BJ (cell line): Measurements from ENCODE around the gene SHROOM3. TPM values are rescaled to one million over a fixed set of nuclear protein-coding genes. Genes with fewer than 3 reads are reported as not detected.
A peak's percentile ranks its signal among the peaks of the same experiment; 100 is the strongest.

Experiments
- CTCF ChIA-PET: fragments of 350-600 bp; formaldehyde crosslinking; extraction: SDS; loops from one replicate; lab custom pipeline; 2021; ENCODE audit warnings: antibody characterized with exemption, inconsistent platforms; lab: Yijun Ruan, JAX
- POLR2A ChIA-PET: fragments of 300-600 bp; sonication (Branson Sonifier 250); formaldehyde crosslinking; extraction: SDS; loops from one replicate; lab custom pipeline; 2021; ENCODE audit warnings: antibody characterized with exemption; lab: Charles Lee
- DNase-seq: peaks from one replicate; pipeline ENCODE4 v3.0.0-alpha.2; 2011; ENCODE audit warnings: low read depth
- H3K27me3 ChIP-seq: 2 replicates; pipeline ENCODE4 v1.6.0; 2011; ENCODE audit warnings: low read length; ENCODE audit not compliant: control insufficient read depth, insufficient read depth
- H3K36me3 ChIP-seq: 2 replicates; pipeline ENCODE4 v1.5.1; 2011; ENCODE audit warnings: low read length; ENCODE audit not compliant: control insufficient read depth, insufficient read depth
- H3K4me3 ChIP-seq: 2 replicates; pipeline ENCODE4 v1.5.1; 2011; ENCODE audit warnings: low read depth, mild to moderate bottlenecking, control low read depth, low read length
- CTCF ChIP-seq: IDR thresholded peaks from 2 replicates; pipeline ENCODE4 v1.5.1; 2011; ENCODE audit warnings: low read depth, mild to moderate bottlenecking, control low read depth, inconsistent platforms, low read length, moderate library complexity; ENCODE audit not compliant: insufficient read depth
- polyA plus RNA-seq: library from polyadenylated mRNA; depleted of rRNA; stranded (reverse); fragments of >200 nt; gene quantifications from 2 replicates; pipeline ENCODE4 v1.2.3, GENCODE V29; 2011

Gene SHROOM3
- polyA plus RNA-seq, 1 experiment, result 46.1 TPM

DNA sequence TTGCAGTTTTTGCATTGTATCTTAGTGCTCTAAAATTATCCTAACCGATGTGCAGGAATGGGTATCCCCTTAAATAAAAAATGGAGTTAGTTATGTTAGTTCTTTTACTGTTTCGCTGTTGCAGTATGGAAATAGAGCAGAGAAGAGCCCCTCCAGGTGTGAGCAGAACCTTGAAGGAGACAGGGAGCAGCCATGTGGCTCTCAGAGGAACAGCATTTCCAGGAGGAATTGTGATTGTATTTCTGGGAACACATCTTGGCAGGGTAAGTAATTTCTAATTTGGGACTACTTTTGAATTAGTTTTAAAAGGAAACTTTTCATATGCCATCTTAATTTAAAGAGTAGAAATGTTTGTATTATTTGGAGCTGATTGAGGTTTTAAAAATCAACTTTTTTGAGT lies 8.8 kb upstream of the SHROOM3 start:
- POLR2A ChIA-PET, result no interaction called here
- Histone ChIP-seq H3K4me3 (no peak overlapping the region), H3K36me3 (no peaks in the 10 kb centered on the region), H3K27me3 (peaks cover 3% of the 10 kb centered on the region; the same call in 1 of the 2 replicates)
- no peak for TF ChIP-seq CTCF
- DNase-seq, result no peak
- CTCF ChIA-PET, result interaction anchor here (0.6 to 2.3 kb wide), 7 partner anchors 15 to 814 kb away, joined by 3 to 7 read pairs (median 3); no protein-coding TSS in a partner anchor

GRCh38 chr4:76429636-76430035 lies 5.4 kb upstream of the SHROOM3 start:
- ChIA-PET CTCF (interaction anchor here (0.9 to 7.6 kb wide), 9 partner anchors 8 to 774 kb away, joined by 3 to 77 read pairs (median 4); partner anchors contain the start of gene CCDC158), POLR2A (interaction anchor here (0.6 kb wide), 1 partner anchor 201 kb away, joined by 4 read pairs; no protein-coding TSS in a partner anchor)
- Histone ChIP-seq H3K4me3 (no peak overlapping the region), H3K36me3 (no peaks in the 10 kb centered on the region), H3K27me3 (no peaks in the 10 kb centered on the region)
- TF ChIP-seq CTCF, result no peak
- no peak for DNase-seq

DNA sequence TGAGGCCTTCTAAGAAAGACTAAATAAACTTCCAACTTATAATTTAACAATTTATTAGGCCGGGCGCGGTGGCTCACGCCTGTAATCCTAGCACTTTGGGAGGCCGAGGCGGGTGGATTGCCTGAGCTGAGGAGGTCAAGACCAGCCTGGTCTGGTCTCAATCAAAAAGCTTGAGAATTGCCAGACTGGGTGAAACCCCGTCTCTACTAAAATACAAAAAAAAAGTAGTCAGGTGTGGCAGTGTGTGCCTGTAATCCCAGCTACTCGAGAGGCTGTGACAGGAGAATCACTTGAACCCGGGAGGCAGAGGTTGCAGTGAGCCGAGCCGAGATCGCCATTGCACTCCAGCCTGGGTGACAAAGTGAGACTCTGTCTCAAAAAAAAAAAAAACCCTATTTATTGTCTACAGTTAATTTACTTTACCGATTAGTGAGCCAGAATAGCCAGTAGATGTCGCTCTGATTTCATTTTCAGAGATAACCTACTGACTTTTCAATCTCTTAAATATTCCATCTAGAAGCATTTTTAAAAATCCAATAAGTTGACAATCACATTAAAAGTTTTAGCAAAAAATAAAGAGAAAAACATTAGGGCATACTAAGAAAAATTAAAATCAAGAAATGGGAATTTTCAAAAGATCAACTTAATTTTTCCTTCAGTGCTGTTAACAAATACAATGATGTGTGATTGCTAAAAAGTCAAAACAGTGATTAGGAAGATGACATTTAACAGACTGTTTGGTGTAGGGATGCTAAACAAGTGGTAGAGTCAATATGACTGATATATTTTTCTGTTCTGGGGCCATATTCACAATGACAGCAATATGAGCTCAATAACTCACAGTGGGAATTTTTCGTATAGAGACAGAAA lies 4.3 kb upstream of the SHROOM3 start:
- peak; percentile 56 for TF ChIP-seq CTCF
- H3K4me3 ChIP-seq, result no peak overlapping the region
- POLR2A ChIA-PET, result no interaction called here

GRCh38 chr4:76435528-76436319 lies 695 bp downstream of the SHROOM3 start:
- peak overlapping the region; percentile 18 for H3K4me3 ChIP-seq
- CTCF ChIA-PET, result interaction anchor here (0.7 to 7.6 kb wide), 9 partner anchors 9 to 927 kb away, joined by 3 to 77 read pairs (median 4); partner anchors contain the start of gene CCDC158
- no peak for TF ChIP-seq CTCF
- POLR2A ChIA-PET, result no interaction called here
- DNase-seq, result no peak
- no peaks in the 10 kb centered on the region for H3K36me3 ChIP-seq
- H3K27me3 ChIP-seq, result peaks cover 9% of the 10 kb centered on the region

More for the DNA sequence above, 4.3 kb upstream of the SHROOM3 start:
- H3K27me3 ChIP-seq, result peaks cover under 1% of the 10 kb centered on the region; the same call in 1 of the 2 replicates
- H3K36me3 ChIP-seq, result no peaks in the 10 kb centered on the region
- DNase-seq, result peak; percentile 12
- CTCF ChIA-PET, result interaction anchor here (0.6 to 7.6 kb wide), 19 partner anchors 9 to 870 kb away, joined by 3 to 77 read pairs (median 4); partner anchors contain the start of gene CCDC158

DNA sequence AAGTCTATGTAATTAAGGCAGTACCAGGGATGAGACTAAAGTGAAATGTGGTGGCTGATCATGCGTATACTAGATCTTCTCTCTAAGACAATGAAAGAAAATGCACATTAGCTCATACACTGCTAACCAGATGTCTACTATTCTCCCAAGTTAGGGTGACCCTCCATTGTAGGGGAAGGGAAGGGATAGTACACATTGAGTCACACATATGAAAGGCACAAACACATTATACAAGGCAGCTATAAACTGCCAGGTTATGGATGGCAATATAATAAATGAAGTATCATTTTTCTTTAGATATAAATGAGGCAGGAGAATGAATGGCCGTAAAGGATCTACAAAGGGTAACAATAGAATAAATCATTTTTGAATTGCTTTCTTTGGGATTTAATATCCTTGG lies 4.5 kb downstream of the SHROOM3 start:
- TF ChIP-seq CTCF, result no peak
- POLR2A ChIA-PET, result no interaction called here
- Histone ChIP-seq H3K27me3 (peaks cover 9% of the 10 kb centered on the region), H3K4me3 (no peak overlapping the region), H3K36me3 (no peaks in the 10 kb centered on the region)
- CTCF ChIA-PET, result interaction anchor here (1.2 to 1.3 kb wide), 3 partner anchors 9 to 65 kb away, joined by 3 to 4 read pairs (median 3); no protein-coding TSS in a partner anchor
- no peak for DNase-seq
